Bronchial epithelial cell (primary cell): ENCODE data around the gene OR10K2. TPM values are rescaled to one million over a fixed set of nuclear protein-coding genes. Genes with fewer than 3 reads are reported as not detected.

Experiments
- DNase-seq: peaks from one replicate; pipeline ENCODE4 v3.0.0-alpha.2; 2010; ENCODE audit warnings: low read depth
- FAIRE-seq: peaks from 2 replicates; lab custom pipeline; 2011; peaks lifted over from hg19 to GRCh38; lab: Jason Lieb, UNC
- H3K27me3 ChIP-seq: 2 replicates; pipeline ENCODE4 v1.5.1; 2011; ENCODE audit warnings: low read length; ENCODE audit not compliant: control insufficient read depth, insufficient read depth
- H3K36me3 ChIP-seq: 2 replicates; pipeline ENCODE4 v1.5.1; 2011; ENCODE audit warnings: low read length; ENCODE audit not compliant: control insufficient read depth, insufficient read depth
- H3K4me3 ChIP-seq: 2 replicates; pipeline ENCODE4 v1.5.1; 2011; ENCODE audit warnings: mild to moderate bottlenecking, low read depth, low read length, control low read depth
- CTCF ChIP-seq: IDR thresholded peaks from 2 replicates; pipeline ENCODE4 v1.5.1; 2011; ENCODE audit warnings: mild to moderate bottlenecking, moderate library complexity, low read length, control low read depth, inconsistent platforms; ENCODE audit not compliant: insufficient read depth, severe bottlenecking
- total RNA-seq: library from RNA; depleted of rRNA; stranded (reverse); fragments of >200 nt; gene quantifications from 2 replicates; pipeline ENCODE4 v1.2.1, GENCODE V29; 2014

OR10K2 gene
- total RNA-seq, 1 donor from 2014 or later, result not detected

- Histone ChIP-seq H3K27me3 (no peaks in the 10 kb centered on the region), H3K4me3 (no peak overlapping the region), H3K36me3 (no peaks in the 10 kb centered on the region)
- TF ChIP-seq CTCF, result no peak
- FAIRE-seq (no peak), DNase-seq (no peak)
Observed at GRCh38 chr1:158417586-158417985, 8.5 kb downstream of the OR10K2 start.

- FAIRE-seq (peak; percentile 28), DNase-seq (no peak)
- Histone ChIP-seq H3K27me3 (no peaks in the 10 kb centered on the region), H3K4me3 (no peak overlapping the region), H3K36me3 (no peaks in the 10 kb centered on the region)
- TF ChIP-seq CTCF, result no peak
Observed at GRCh38 chr1:158414651-158415345, 11.2 kb downstream of the OR10K2 start.

- DNase-seq (no peak), FAIRE-seq (no peak)
- no peaks in the 10 kb centered on the region for H3K27me3 ChIP-seq
- no peaks in the 10 kb centered on the region for H3K36me3 ChIP-seq
- no peak for TF ChIP-seq CTCF
- H3K4me3 ChIP-seq, result no peak overlapping the region
Observed at GRCh38 chr1:158407092-158407491, 18.9 kb downstream of the OR10K2 start.

GRCh38 chr1:158400871-158401270, 25.2 kb downstream of the OR10K2 start:
- H3K36me3 ChIP-seq, result no peaks in the 10 kb centered on the region
- no peak for TF ChIP-seq CTCF
- FAIRE-seq (no peak), DNase-seq (no peak)
- no peak overlapping the region for H3K4me3 ChIP-seq
- H3K27me3 ChIP-seq, result no peaks in the 10 kb centered on the region

GRCh38 chr1:158398818-158399514, 27.1 kb downstream of the OR10K2 start, which contains the start of gene OR10T2:
Gene OR10T2, minus strand, starts transcription at chr1:158399466. Its CDS starts 0 bp downstream, at chr1:158399466.
- DNase-seq (no peak), FAIRE-seq (no peak)
- Histone ChIP-seq H3K27me3 (no peaks in the 10 kb centered on the region), H3K36me3 (no peaks in the 10 kb centered on the region), H3K4me3 (no peak within 1 kb of the TSS)
- TF ChIP-seq CTCF, result no peak
